Adrenal gland (tissue), 12 donors: ENCODE data around the gene CCDC30. TPM values are rescaled to one million over a fixed set of nuclear protein-coding genes. Genes with fewer than 3 reads are reported as not detected.

Source experiments
- DNase-seq, 7 donors: peaks; one replicate each; pipeline ENCODE4 v3.0.0-alpha.2; 2019 to 2020
- H3K27ac ChIP-seq, 5 donors: fragments of 200-600 bp; sonication (generic) in 4 of 5; 1 replicate in 3 of 5; 2 replicates in 2 of 5; pipeline versions ENCODE4 v1.5.1 to v1.8.0; 2016 to 2020; ENCODE audit warnings: mild to moderate bottlenecking in 1 of 5
- H3K27me3 ChIP-seq: fragments of 200-600 bp; 2 replicates; pipeline ENCODE4 v1.8.0; 2021
- H3K36me3 ChIP-seq, 2 donors: fragments of 200-600 bp; replicated peaks in 1 of 2; 1 replicate in 1 of 2; 2 replicates in 1 of 2; pipeline versions ENCODE4 v1.5.1 to v1.8.0; 2018 to 2022
- H3K4me1 ChIP-seq, 2 donors: fragments of 200-600 bp; replicated peaks in 1 of 2; 1 replicate in 1 of 2; 2 replicates in 1 of 2; pipeline versions ENCODE4 v1.5.1 to v1.8.0; 2018 to 2021
- H3K4me3 ChIP-seq, 4 donors: fragments of 200-600 bp; sonication (generic) in 3 of 4; one replicate each; pipeline ENCODE4 v1.5.1; 2016 to 2018
- H3K9me3 ChIP-seq, 3 donors: fragments of 200-600 bp; sonication (generic) in 1 of 3; replicated peaks in 1 of 3; 1 replicate in 2 of 3; 2 replicates in 1 of 3; pipeline versions ENCODE4 v1.5.1 to v1.8.0; 2016 to 2021
- CTCF ChIP-seq, 6 experiments: fragments of 450-650 bp in 4 of 6; fragments of 200-600 bp in 2 of 6; sonication (generic) in 1 of 6; IDR thresholded peaks; 1 replicate in 5 of 6; 2 replicates in 1 of 6; pipeline versions ENCODE4 v1.5.1 to v1.8.0; 2016 to 2021; ENCODE audit warnings: antibody characterized with exemption in 6 of 6, mild to moderate bottlenecking in 2 of 6, moderate library complexity in 1 of 6
- POLR2A ChIP-seq, 2 donors: fragments of 450-650 bp; IDR thresholded peaks; one replicate each; pipeline ENCODE4 v1.6.1; 2017; ENCODE audit warnings: antibody characterized with exemption in 2 of 2, mild to moderate bottlenecking in 2 of 2, moderate library complexity in 1 of 2
- WGBS, 4 donors: extraction: QIAGEN DNeasy Blood & Tissue Kit in 2 of 4; methylation state at CpG; one replicate each; pipeline versions ENCODE4 v1.1.5 to v1.1.7; 2013 to 2017; 5-methylcytosine and 5-hydroxymethylcytosine counted together
- intact Hi-C, 2 donors: fragments of 100-400 bp; cut with DNase I; formaldehyde crosslinking; loops; one replicate each; pipeline versions ENCODE4 v1.14.1 to v1.15.0; 2022 to 2023
- polyA plus RNA-seq, 3 donors: library from polyadenylated mRNA; stranded (reverse); fragments of 200-250 nt in 2 of 3; fragments of 350-450 nt in 1 of 3; fragmentation: Illumina TruSeq in 1 of 3; extraction: RNeasy Lipid Tissue Mini Kit (QIAGEN cat#74804) in 1 of 3; gene quantifications; one replicate each; pipeline ENCODE4 v1.2.3, GENCODE V29; 2013 to 2014
- total RNA-seq, 9 donors: library from RNA; depleted of rRNA in 4 of 9; stranded (reverse); fragments of >200 nt in 4 of 9; fragments of 120-200 nt in 1 of 9; fragmentation: NEBNext Ultra II Directional in 1 of 9; extraction: Animal tissue kit (Norgen Biotek cat#: 25700) in 1 of 9; gene quantifications; one replicate each; pipeline versions ENCODE4 v1.1.0 to v1.2.4, GENCODE V29; 2013 to 2023
- donor health status: healthy with polysubstance abuse.
- donor health status: Bipolar disorder and iron deficiency.
- donor health status: DM: yes; HTN: yes; CAD: no.
- donor health status: DM: no; HTN: no; CAD: no.
- donor health status: DM: no; HTN: no; CAD: no.
- donor health status: DM: yes; HTN: yes; CAD: no.

CCDC30 gene
- total and polyA plus RNA-seq, 12 donors: 1.8 to 8.3 (median 4.0) TPM

- Histone ChIP-seq H3K36me3 (peaks cover 0 to 5% of the 10 kb centered on the region in 2 donors), H3K4me1 (no peaks in the 10 kb centered on the region), H3K27ac (no peak overlapping the region), H3K4me3 (no peak overlapping the region), H3K27me3 (no peaks in the 10 kb centered on the region), H3K9me3 (no peaks in the 10 kb centered on the region)
- no peak for DNase-seq
- TF ChIP-seq CTCF (IDR thresholded peaks at IDR 0.05): no peak
- no peak for TF ChIP-seq POLR2A (IDR thresholded peaks at IDR 0.05)
- intact Hi-C loops: no loop called here
- WGBS, 4 donors: 52 to 83% (median 60%) methylated on average over 4 of the region's 4 CpGs
These were observed 16.5 kb downstream of the CCDC30 start for GRCh38 chr1:42479621-42480020.

- intact Hi-C loops: no loop called here
- TF ChIP-seq POLR2A (IDR thresholded peaks at IDR 0.05) (no peak), CTCF (IDR thresholded peaks at IDR 0.05) (no peak)
- Histone ChIP-seq H3K36me3 (peaks cover 0 to 5% of the 10 kb centered on the region in 2 donors), H3K27me3 (no peaks in the 10 kb centered on the region), H3K4me1 (no peaks in the 10 kb centered on the region), H3K27ac (no peak overlapping the region), H3K9me3 (no peaks in the 10 kb centered on the region), H3K4me3 (no peak overlapping the region)
- no peak for DNase-seq
- WGBS, 4 donors: 93 to 100% (median 95%) methylated on average over 1 of the region's 1 CpG
These were observed 17.8 kb downstream of the CCDC30 start for GRCh38 chr1:42480921-42481320.

DNA sequence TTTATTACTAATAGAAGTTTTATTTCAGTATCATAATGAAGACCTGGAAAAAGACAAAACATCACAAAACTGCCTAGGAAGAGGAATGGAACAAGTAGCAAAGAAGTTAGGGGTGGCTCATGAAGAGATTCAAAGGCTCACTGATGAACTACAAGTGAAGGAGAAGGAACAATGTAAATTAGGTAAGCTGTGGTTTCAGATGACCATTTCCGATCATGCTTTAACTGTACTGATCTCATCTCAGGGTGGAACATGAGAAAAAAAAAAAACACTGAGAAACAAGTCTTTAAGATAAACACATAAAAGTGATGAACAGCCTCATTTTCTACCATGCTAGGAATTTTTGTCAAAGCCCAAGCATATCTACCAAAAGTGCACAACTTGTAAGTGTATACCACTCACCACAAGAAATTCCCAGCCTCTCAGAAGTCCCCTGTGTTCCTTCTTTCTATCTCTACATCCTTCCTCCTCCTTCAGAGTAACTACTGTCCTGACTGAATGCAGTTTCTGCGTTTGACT lies 19.6 kb downstream of the CCDC30 start:
- WGBS, 4 donors: 88 to 95% (median 90%) methylated on average over 2 of the region's 2 CpGs
- Histone ChIP-seq H3K27me3 (no peaks in the 10 kb centered on the region), H3K4me1 (no peaks in the 10 kb centered on the region), H3K9me3 (no peaks in the 10 kb centered on the region), H3K36me3 (peaks cover 0 to 5% of the 10 kb centered on the region in 2 donors), H3K4me3 (no peak overlapping the region), H3K27ac (no peak overlapping the region)
- no peak for TF ChIP-seq CTCF (IDR thresholded peaks at IDR 0.05)
- TF ChIP-seq POLR2A (IDR thresholded peaks at IDR 0.05): no peak
- DNase-seq: no peak
- intact Hi-C loops: no loop called here

GRCh38 chr1:42484382-42484781 lies 21.3 kb downstream of the CCDC30 start:
- Histone ChIP-seq H3K27ac (no peak overlapping the region), H3K36me3 (peaks cover 0 to 5% of the 10 kb centered on the region in 2 donors), H3K4me1 (no peaks in the 10 kb centered on the region), H3K9me3 (no peaks in the 10 kb centered on the region), H3K4me3 (no peak overlapping the region), H3K27me3 (no peaks in the 10 kb centered on the region)
- 82 to 96% (median 94%) methylated on average over 2 of the region's 2 CpGs for WGBS, 4 donors
- no peak for TF ChIP-seq POLR2A (IDR thresholded peaks at IDR 0.05)
- TF ChIP-seq CTCF (IDR thresholded peaks at IDR 0.05): no peak
- intact Hi-C loops: no loop called here
- no peak for DNase-seq
